Loucy (cell line): Measurements from ENCODE around the gene SCAPER.

ENCODE experiments used
- EZH2phosphoT487 ChIP-seq: fragments of 200-600 bp; IDR thresholded peaks from 2 replicates; pipeline ENCODE4 v1.6.1; 2018; ENCODE audit warnings: antibody characterized with exemption, mild to moderate bottlenecking, moderate library complexity, borderline replicate concordance
- TF ChIP-seq, protein P1 (sequence below): fragments of 200-600 bp; sonication (generic); conservative IDR thresholded peaks from 2 replicates; pipeline ENCODE4 v1.5.1; 2014; ENCODE audit warnings: mild to moderate bottlenecking, antibody characterized with exemption, low read length

DNA sequence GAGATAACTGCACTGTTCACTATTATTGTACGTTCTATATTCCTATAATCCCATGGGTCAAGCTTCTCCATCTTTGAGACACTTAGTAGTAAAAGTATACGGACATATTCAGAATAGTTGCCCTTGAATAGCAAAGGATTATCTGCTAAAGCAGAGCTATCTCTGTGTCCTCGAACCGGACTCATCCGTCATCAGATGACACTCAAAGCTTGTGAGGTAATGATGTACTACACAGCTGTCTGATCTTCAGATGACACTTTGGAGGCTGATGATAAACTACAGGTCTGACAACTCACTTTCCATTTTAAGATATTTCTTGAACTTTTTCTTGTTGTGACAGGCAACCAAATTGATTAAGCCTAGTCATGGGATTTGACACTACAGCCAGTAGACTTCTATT, 240.2 kb downstream of the SCAPER start:
- TF ChIP-seq, protein P1, sequence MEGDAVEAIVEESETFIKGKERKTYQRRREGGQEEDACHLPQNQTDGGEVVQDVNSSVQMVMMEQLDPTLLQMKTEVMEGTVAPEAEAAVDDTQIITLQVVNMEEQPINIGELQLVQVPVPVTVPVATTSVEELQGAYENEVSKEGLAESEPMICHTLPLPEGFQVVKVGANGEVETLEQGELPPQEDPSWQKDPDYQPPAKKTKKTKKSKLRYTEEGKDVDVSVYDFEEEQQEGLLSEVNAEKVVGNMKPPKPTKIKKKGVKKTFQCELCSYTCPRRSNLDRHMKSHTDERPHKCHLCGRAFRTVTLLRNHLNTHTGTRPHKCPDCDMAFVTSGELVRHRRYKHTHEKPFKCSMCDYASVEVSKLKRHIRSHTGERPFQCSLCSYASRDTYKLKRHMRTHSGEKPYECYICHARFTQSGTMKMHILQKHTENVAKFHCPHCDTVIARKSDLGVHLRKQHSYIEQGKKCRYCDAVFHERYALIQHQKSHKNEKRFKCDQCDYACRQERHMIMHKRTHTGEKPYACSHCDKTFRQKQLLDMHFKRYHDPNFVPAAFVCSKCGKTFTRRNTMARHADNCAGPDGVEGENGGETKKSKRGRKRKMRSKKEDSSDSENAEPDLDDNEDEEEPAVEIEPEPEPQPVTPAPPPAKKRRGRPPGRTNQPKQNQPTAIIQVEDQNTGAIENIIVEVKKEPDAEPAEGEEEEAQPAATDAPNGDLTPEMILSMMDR, result no peak
- no peak for TF ChIP-seq EZH2phosphoT487
